H9 (cell line): ENCODE measurements around the gene TPD52L2. TPM values are rescaled to one million over a fixed set of nuclear protein-coding genes. Genes with fewer than 3 reads are reported as not detected.

ENCODE experiments used
- DNase-seq: peaks from one replicate; pipeline ENCODE4 v3.0.0-alpha.2; 2017
- H2AFZ ChIP-seq: one replicate; pipeline ENCODE4 v1.6.1; 2013; ENCODE audit warnings: mild to moderate bottlenecking, low read length, control low read depth, moderate library complexity
- H2AK5ac ChIP-seq: 2 replicates; pipeline ENCODE4 v1.6.1; 2013; ENCODE audit warnings: low read length, control low read depth, mixed read lengths; ENCODE audit not compliant: insufficient read length
- H2BK120ac ChIP-seq: one replicate; pipeline ENCODE4 v1.6.1; 2013; ENCODE audit warnings: low read depth, mild to moderate bottlenecking, low read length, control low read depth, inconsistent platforms; ENCODE audit not compliant: poor library complexity, severe bottlenecking
- H2BK12ac ChIP-seq: 2 replicates; pipeline ENCODE4 v1.6.1; 2013; ENCODE audit warnings: low read length, control low read depth, mixed read lengths, low read depth; ENCODE audit not compliant: insufficient read length
- H2BK15ac ChIP-seq: 2 replicates; pipeline ENCODE4 v1.6.1; 2013; ENCODE audit warnings: low read depth, low read length, control low read depth
- H2BK20ac ChIP-seq: one replicate; pipeline ENCODE4 v1.6.1; 2013; ENCODE audit warnings: low read depth, mild to moderate bottlenecking, low read length, control low read depth, inconsistent platforms; ENCODE audit not compliant: poor library complexity, severe bottlenecking
- H2BK5ac ChIP-seq: 2 replicates; pipeline ENCODE4 v1.6.1; 2013; ENCODE audit warnings: low read length, control low read depth, mixed read lengths; ENCODE audit not compliant: insufficient read length
- H3K14ac ChIP-seq: 2 replicates; pipeline ENCODE4 v1.6.1; 2013; ENCODE audit warnings: low read length, control low read depth; ENCODE audit not compliant: insufficient read depth
- H3K18ac ChIP-seq: 2 replicates; pipeline ENCODE4 v1.6.1; 2013; ENCODE audit warnings: low read depth, mild to moderate bottlenecking, mixed read lengths, low read length, control low read depth; ENCODE audit not compliant: insufficient read length
- H3K23ac ChIP-seq: 2 replicates; pipeline ENCODE4 v1.6.1; 2013; ENCODE audit warnings: low read length, control low read depth, mixed read lengths, low read depth; ENCODE audit not compliant: insufficient read length
- H3K23me2 ChIP-seq: 2 replicates; pipeline ENCODE4 v1.6.1; 2013; ENCODE audit warnings: low read depth, mild to moderate bottlenecking, mixed read lengths, low read length, control low read depth; ENCODE audit not compliant: insufficient read length, poor library complexity, severe bottlenecking
- H3K27ac ChIP-seq: 2 replicates; pipeline ENCODE4 v1.5.1; 2013; ENCODE audit warnings: low read length, control low read depth, mixed read lengths, low read depth; ENCODE audit not compliant: insufficient read length
- H3K27me3 ChIP-seq: 2 replicates; pipeline ENCODE4 v1.6.1; 2013; ENCODE audit warnings: low read length, control low read depth, inconsistent platforms; ENCODE audit not compliant: insufficient read depth
- H3K4ac ChIP-seq: 2 replicates; pipeline ENCODE4 v1.6.1; 2013; ENCODE audit warnings: low read depth, mild to moderate bottlenecking, control low read depth, inconsistent platforms, low read length, moderate library complexity
- H3K4me1 ChIP-seq: 2 replicates; pipeline ENCODE4 v1.6.1; 2013; ENCODE audit warnings: low read length, control low read depth, inconsistent platforms; ENCODE audit not compliant: insufficient read depth
- H3K4me2 ChIP-seq: 2 replicates; pipeline ENCODE4 v1.6.1; 2013; ENCODE audit warnings: low read length, control low read depth, mixed read lengths; ENCODE audit not compliant: insufficient read length, insufficient read depth
- H3K56ac ChIP-seq: 2 replicates; pipeline ENCODE4 v1.6.1; 2013; ENCODE audit warnings: low read depth, mild to moderate bottlenecking, mixed read lengths, low read length, control low read depth; ENCODE audit not compliant: insufficient read length
- H3K79me1 ChIP-seq: 2 replicates; pipeline ENCODE4 v1.6.1; 2013; ENCODE audit warnings: low read depth, mild to moderate bottlenecking, moderate library complexity, low read length, control low read depth, inconsistent platforms; ENCODE audit not compliant: insufficient read depth, poor library complexity, severe bottlenecking
- H3K79me2 ChIP-seq: 2 replicates; pipeline ENCODE4 v1.6.1; 2013; ENCODE audit warnings: low read length, control low read depth, inconsistent platforms; ENCODE audit not compliant: insufficient read depth
- H3K9ac ChIP-seq: 2 replicates; pipeline ENCODE4 v1.6.1; 2013; ENCODE audit warnings: low read length, control low read depth, mixed read lengths; ENCODE audit not compliant: insufficient read length; ENCODE audit errors: extremely low read depth
- H3K9me3 ChIP-seq: one replicate; pipeline ENCODE4 v1.6.1; 2013; ENCODE audit warnings: low read depth, low read length, inconsistent platforms; ENCODE audit not compliant: control insufficient read depth
- H3T11ph ChIP-seq: one replicate; pipeline ENCODE4 v1.6.1; 2013; ENCODE audit warnings: mild to moderate bottlenecking, low read length, control low read depth, inconsistent platforms
- H4K20me1 ChIP-seq: one replicate; pipeline ENCODE4 v1.6.1; 2013; ENCODE audit not compliant: control insufficient read depth, insufficient read length, insufficient read depth
- H4K5ac ChIP-seq: 2 replicates; pipeline ENCODE4 v1.6.1; 2013; ENCODE audit warnings: low read depth, mild to moderate bottlenecking, mixed read lengths, low read length, control low read depth; ENCODE audit not compliant: insufficient read length
- H4K8ac ChIP-seq: replicated peaks from 2 replicates; pipeline ENCODE4 v1.6.1; 2013; ENCODE audit warnings: low read length, control low read depth, mixed read lengths, low read depth; ENCODE audit not compliant: insufficient read length
- H4K91ac ChIP-seq: 2 replicates; pipeline ENCODE4 v1.6.1; 2013; ENCODE audit warnings: low read depth, mild to moderate bottlenecking, moderate library complexity, mixed read lengths, low read length, control low read depth; ENCODE audit not compliant: insufficient read length
- H3K27ac Mint-ChIP-seq, 3 experiments: 2 replicates in 2 of 3; 3 replicates in 1 of 3; pipeline ENCODE4 v1.8.0; 2020 to 2021; ENCODE audit warnings: mixed read lengths in 3 of 3, mild to moderate bottlenecking in 1 of 3, moderate library complexity in 1 of 3
- H3K27me3 Mint-ChIP-seq: 2 replicates; pipeline ENCODE4 v1.8.0; 2021; ENCODE audit warnings: low read depth, mild to moderate bottlenecking, moderate library complexity, mixed read lengths
- H3K36me3 Mint-ChIP-seq, 3 experiments: 2 replicates in 2 of 3; 3 replicates in 1 of 3; pipeline ENCODE4 v1.8.0; 2020 to 2021; ENCODE audit warnings: low read depth in 3 of 3, mixed read lengths in 3 of 3; ENCODE audit not compliant: insufficient read depth in 1 of 3
- H3K4me1 Mint-ChIP-seq, 2 experiments: 2 replicates each; pipeline ENCODE4 v1.8.0; 2020; ENCODE audit warnings: mixed read lengths in 2 of 2
- H3K4me3 Mint-ChIP-seq, 2 experiments: 2 replicates in 1 of 2; 3 replicates in 1 of 2; pipeline ENCODE4 v1.8.0; 2020 to 2021; ENCODE audit warnings: mild to moderate bottlenecking in 2 of 2, mixed read lengths in 2 of 2, moderate library complexity in 1 of 2
- H3K9me3 Mint-ChIP-seq, 2 experiments: 2 replicates in 1 of 2; 3 replicates in 1 of 2; pipeline ENCODE4 v1.8.0; 2020; ENCODE audit warnings: mild to moderate bottlenecking in 2 of 2, mixed read lengths in 2 of 2, moderate library complexity in 1 of 2
- WGBS: extraction: QIAGEN DNeasy Blood & Tissue Kit; methylation state at CpG from one replicate; pipeline ENCODE4 v1.1.7; 2013; ENCODE audit warnings: missing lambda C conversion rate, low lambda C conversion rate, mixed read lengths; ENCODE audit not compliant: insufficient read length; ENCODE audit errors: extremely low coverage; 5-methylcytosine and 5-hydroxymethylcytosine counted together
- total RNA-seq: library from RNA; stranded (reverse); gene quantifications from 2 replicates; pipeline ENCODE4 v1.2.1, GENCODE V29; 2021
- TF ChIP-seq, protein P1 (sequence below): fragments of 200-600 bp; sonication (generic); conservative IDR thresholded peaks from 3 replicates; pipeline ENCODE4 v1.8.0; 2021; ENCODE audit warnings: antibody characterized with exemption, mild to moderate bottlenecking

TPD52L2 gene
- total RNA-seq, 1 experiment from 2014 or later = 94.1 TPM

DNA sequence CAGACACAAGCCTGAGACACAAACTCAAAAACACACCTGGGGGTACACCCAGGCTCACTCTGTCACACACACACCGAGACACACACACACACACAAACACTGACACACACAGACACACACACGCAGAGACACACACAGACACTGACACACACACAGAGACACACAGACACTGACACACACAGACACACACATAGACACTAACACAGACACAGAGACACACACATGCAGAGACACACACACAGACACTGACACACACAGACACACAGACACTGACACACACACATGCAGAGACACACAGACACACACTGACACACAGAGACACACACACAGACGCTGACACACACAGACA lies 18.2 kb upstream of the TPD52L2 start:
- no peak overlapping the region for H4K91ac ChIP-seq
- no peak overlapping the region for H3T11ph ChIP-seq
- H2AK5ac ChIP-seq = no peak overlapping the region
- no peak overlapping the region for H4K8ac ChIP-seq
- H4K20me1 ChIP-seq = no peaks in the 10 kb centered on the region
- no peaks in the 10 kb centered on the region for H3K79me2 ChIP-seq
- WGBS = no CpG with 5 or more reads among the region's 3 CpGs
- no peak overlapping the region for H3K4me3 Mint-ChIP-seq
- H2BK15ac ChIP-seq = no peak overlapping the region
- no peaks in the 10 kb centered on the region for H3K9me3 Mint-ChIP-seq
- no peak overlapping the region for H2BK12ac ChIP-seq
- H3K9me3 ChIP-seq = no peaks in the 10 kb centered on the region
- H3K4me2 ChIP-seq = peak overlapping the region; percentile 44
- H3K18ac ChIP-seq = peak overlapping the region; percentile 15
- H3K4me1 Mint-ChIP-seq = peaks cover 14 to 17% of the 10 kb centered on the region in 2 experiments
- no peak overlapping the region for H4K5ac ChIP-seq
- peak overlapping the region; percentile 3 for H2BK5ac ChIP-seq
- TF ChIP-seq, protein P1, sequence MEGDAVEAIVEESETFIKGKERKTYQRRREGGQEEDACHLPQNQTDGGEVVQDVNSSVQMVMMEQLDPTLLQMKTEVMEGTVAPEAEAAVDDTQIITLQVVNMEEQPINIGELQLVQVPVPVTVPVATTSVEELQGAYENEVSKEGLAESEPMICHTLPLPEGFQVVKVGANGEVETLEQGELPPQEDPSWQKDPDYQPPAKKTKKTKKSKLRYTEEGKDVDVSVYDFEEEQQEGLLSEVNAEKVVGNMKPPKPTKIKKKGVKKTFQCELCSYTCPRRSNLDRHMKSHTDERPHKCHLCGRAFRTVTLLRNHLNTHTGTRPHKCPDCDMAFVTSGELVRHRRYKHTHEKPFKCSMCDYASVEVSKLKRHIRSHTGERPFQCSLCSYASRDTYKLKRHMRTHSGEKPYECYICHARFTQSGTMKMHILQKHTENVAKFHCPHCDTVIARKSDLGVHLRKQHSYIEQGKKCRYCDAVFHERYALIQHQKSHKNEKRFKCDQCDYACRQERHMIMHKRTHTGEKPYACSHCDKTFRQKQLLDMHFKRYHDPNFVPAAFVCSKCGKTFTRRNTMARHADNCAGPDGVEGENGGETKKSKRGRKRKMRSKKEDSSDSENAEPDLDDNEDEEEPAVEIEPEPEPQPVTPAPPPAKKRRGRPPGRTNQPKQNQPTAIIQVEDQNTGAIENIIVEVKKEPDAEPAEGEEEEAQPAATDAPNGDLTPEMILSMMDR = no peak
- no peak overlapping the region for H2BK120ac ChIP-seq
- peak overlapping the region; percentile 24 for H3K27ac ChIP-seq
- no peak overlapping the region for H3K27ac Mint-ChIP-seq
- no peak overlapping the region for H2BK20ac ChIP-seq
- 0 out of 2 replicates have a peak overlapping the region, but pooled peaks have one; percentile 16 for H3K14ac ChIP-seq
- no peak overlapping the region for H3K4ac ChIP-seq
- no peaks in the 10 kb centered on the region for H3K27me3 ChIP-seq
- no peaks in the 10 kb centered on the region for H3K79me1 ChIP-seq
- peaks cover 5% of the 10 kb centered on the region; the same call in 1 of the 2 replicates for H3K4me1 ChIP-seq
- no peak overlapping the region for H3K23ac ChIP-seq
- no peak overlapping the region for H3K9ac ChIP-seq
- peaks cover 10% of the 10 kb centered on the region for H3K27me3 Mint-ChIP-seq
- peaks cover 5% of the 10 kb centered on the region for H3K23me2 ChIP-seq
- H3K56ac ChIP-seq = no peak overlapping the region
- H2AFZ ChIP-seq = no peak overlapping the region
- H3K36me3 Mint-ChIP-seq = no peaks in the 10 kb centered on the region
- no peak for DNase-seq
